ENCODE data around the gene RNF34.

GRCh38 chr12:121448771-121449315 lies 48.9 kb downstream of the RNF34 start:
- TF ChIP-seq, protein P1, sequence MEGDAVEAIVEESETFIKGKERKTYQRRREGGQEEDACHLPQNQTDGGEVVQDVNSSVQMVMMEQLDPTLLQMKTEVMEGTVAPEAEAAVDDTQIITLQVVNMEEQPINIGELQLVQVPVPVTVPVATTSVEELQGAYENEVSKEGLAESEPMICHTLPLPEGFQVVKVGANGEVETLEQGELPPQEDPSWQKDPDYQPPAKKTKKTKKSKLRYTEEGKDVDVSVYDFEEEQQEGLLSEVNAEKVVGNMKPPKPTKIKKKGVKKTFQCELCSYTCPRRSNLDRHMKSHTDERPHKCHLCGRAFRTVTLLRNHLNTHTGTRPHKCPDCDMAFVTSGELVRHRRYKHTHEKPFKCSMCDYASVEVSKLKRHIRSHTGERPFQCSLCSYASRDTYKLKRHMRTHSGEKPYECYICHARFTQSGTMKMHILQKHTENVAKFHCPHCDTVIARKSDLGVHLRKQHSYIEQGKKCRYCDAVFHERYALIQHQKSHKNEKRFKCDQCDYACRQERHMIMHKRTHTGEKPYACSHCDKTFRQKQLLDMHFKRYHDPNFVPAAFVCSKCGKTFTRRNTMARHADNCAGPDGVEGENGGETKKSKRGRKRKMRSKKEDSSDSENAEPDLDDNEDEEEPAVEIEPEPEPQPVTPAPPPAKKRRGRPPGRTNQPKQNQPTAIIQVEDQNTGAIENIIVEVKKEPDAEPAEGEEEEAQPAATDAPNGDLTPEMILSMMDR (IDR thresholded peaks at IDR 0.05) = no peak
- TF ChIP-seq EP300 (IDR thresholded peaks at IDR 0.05; ENCODE audit: low read depth) = no peak
